Measurements from ENCODE around the gene SSR2. TPM values are rescaled to one million over a fixed set of nuclear protein-coding genes. Genes with fewer than 3 reads are reported as not detected.

SSR2 gene
- total and polyA plus RNA-seq, 7 donors: 115 to 338 (median 231) TPM

DNA sequence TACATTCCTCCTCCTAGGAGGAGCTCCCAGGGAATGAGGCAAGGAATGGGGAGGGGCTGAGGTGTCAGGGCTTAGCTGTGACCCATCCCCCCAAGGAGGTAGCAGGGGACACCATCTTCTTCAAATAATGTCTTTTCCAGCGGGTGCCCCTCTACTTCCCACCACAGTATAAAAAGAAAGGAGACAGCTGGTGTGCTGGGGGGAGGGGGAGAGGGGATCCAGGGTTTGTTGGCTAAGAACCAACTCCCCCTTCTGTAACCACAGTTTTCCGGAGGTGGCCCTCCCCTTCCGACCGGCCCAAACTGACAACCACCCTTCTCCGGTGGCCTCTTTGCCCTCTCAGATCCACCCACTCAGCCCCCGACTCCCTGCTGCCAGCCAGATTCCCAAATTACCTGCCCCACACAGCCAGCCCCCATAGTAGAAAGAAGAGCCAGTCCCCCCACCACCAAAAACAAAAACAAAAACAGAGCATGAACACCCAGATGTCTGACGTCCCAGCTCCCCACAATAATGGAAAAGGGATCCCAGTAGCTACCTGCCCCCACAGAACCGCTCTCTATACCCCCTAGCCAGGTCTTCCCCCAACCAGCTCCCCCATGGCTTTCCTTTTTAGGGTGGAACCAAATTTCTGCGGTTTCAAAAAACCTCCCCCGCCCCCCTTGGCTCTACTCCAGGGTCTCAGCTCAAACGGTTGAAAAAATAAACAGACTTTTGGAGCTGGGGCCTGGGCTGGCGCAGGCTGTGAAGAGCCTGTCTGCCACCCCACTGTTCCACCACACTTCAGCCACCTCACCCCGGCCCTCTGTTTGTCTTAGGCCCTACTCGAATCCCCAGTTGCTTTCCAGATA lies 44.5 kb downstream of the SSR2 start:
- intact Hi-C loops (cut with DNase I): no loop called here
- H3K27me3 ChIP-seq: no peaks in the 10 kb centered on the region
- 10 to 30% methylated on average over 14 of the region's 14 CpGs for WGBS, 2 donors
- H3K27ac ChIP-seq: peak overlapping the region; percentile 89 to 98 (median 92)
- peaks cover 0 to 86% (median 73%) of the 10 kb centered on the region in 4 donors for H3K4me1 ChIP-seq
- TF ChIP-seq EP300 (IDR thresholded peaks at IDR 0.05): no peak
- TF ChIP-seq, protein P1, sequence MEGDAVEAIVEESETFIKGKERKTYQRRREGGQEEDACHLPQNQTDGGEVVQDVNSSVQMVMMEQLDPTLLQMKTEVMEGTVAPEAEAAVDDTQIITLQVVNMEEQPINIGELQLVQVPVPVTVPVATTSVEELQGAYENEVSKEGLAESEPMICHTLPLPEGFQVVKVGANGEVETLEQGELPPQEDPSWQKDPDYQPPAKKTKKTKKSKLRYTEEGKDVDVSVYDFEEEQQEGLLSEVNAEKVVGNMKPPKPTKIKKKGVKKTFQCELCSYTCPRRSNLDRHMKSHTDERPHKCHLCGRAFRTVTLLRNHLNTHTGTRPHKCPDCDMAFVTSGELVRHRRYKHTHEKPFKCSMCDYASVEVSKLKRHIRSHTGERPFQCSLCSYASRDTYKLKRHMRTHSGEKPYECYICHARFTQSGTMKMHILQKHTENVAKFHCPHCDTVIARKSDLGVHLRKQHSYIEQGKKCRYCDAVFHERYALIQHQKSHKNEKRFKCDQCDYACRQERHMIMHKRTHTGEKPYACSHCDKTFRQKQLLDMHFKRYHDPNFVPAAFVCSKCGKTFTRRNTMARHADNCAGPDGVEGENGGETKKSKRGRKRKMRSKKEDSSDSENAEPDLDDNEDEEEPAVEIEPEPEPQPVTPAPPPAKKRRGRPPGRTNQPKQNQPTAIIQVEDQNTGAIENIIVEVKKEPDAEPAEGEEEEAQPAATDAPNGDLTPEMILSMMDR (IDR thresholded peaks at IDR 0.05): no peak
- TF ChIP-seq POLR2AphosphoS5 (IDR thresholded peaks at IDR 0.05): peak in 1 of 4 donors; percentile 25
- TF ChIP-seq POLR2A (IDR thresholded peaks at IDR 0.05): no peak
- no peaks in the 10 kb centered on the region for H3K9me3 ChIP-seq
- peak; percentile 89 for DNase-seq
- H3K4me3 ChIP-seq: peak overlapping the region; percentile 69 to 96 (median 84)
- H3K36me3 ChIP-seq: no peaks in the 10 kb centered on the region

DNA sequence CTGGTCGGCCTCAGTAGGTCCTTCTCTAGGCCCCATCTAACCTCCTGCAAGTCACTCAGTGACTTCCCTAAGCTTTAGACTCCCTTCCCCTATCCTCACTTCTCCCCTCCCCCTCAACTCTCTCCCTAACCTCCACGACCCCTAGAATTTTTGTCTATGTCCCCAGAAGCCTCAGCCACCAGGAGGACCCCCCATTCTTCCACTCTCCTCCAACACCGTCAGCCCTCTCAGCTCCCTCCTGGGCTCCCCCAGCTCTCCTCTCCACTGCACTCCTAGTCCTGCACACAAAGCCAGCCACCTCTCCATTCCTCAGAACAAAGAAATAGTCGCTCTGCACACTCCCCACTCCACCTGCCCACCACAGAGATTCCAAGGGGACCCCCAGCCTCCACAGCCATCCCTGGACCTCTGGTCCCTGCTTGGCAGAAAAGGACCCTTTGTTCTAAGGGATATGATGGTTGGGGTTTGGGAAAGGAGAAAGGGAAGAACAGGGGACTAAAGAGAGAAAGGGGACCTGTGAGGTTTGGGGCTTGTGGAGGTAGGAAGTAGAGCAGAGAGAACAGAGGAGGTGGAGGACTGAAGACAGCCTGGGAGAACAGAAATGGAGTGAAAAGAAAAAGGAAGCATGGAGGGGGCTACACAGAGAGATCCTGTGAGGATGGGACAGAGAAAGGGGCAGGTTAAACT lies 45.2 kb downstream of the SSR2 start:
- no peak for DNase-seq
- WGBS, 2 donors: 27 to 69% methylated on average over 4 of the region's 4 CpGs
- intact Hi-C loops (cut with DNase I): no loop called here
- H3K4me3 ChIP-seq: peak overlapping the region; percentile 69 to 96 (median 84)
- TF ChIP-seq POLR2AphosphoS5 (IDR thresholded peaks at IDR 0.05) (no peak), POLR2A (IDR thresholded peaks at IDR 0.05) (no peak), EP300 (IDR thresholded peaks at IDR 0.05) (no peak)
- TF ChIP-seq, protein P1 (IDR thresholded peaks at IDR 0.05): no peak
- H3K27me3 ChIP-seq: no peaks in the 10 kb centered on the region
- H3K4me1 ChIP-seq: peaks cover 0 to 86% (median 78%) of the 10 kb centered on the region in 4 donors
- no peaks in the 10 kb centered on the region for H3K9me3 ChIP-seq
- no peaks in the 10 kb centered on the region for H3K36me3 ChIP-seq
- H3K27ac ChIP-seq: peak overlapping the region; percentile 89 to 98 (median 92)

DNA sequence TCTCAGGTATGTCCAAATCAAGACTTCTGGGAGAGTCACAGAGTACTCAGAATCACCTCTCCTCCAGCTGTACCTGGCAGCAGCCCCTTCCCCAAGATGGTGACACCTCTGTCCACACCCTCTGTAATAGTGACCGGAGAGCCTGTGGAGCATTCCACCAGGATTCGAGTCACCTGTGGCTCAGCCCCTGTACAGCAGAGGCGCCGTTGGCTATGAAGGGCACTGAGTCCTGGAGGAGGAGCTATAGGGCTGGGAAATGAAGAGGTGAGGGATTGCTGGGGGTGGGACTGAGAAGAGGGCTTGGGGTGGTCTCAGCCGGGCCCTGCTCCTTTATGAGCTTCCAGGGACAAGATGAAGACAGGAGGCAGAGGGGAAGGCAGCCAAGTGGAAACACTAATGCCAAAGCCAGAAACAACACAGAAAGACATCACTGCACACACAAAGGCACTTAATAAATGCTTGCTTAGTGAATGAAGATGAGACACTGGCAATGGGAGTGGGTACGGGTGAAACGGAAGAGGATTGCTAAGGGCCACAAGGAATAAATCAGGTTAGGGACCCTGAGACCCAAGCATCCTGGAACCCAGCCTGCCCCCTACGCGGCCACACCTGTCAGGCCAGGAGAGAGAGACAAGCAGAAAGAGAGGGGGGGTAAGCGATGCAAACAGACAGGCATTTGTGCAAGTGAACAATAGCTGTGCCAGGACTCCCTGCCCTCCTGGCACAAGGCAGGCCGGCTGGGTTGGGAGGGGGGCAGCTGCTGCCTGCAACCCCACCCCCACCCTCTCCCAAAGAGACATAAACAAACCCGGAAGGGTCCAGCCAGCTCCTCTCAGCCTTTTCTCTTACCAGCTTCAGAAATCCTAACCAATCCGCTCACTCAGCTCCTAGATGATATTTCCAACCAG lies 46.3 kb downstream of the SSR2 start:
- TF ChIP-seq POLR2AphosphoS5 (IDR thresholded peaks at IDR 0.05) (no peak), POLR2A (IDR thresholded peaks at IDR 0.05) (no peak), EP300 (IDR thresholded peaks at IDR 0.05) (no peak)
- TF ChIP-seq, protein P1 (IDR thresholded peaks at IDR 0.05): no peak
- peaks cover 0 to 86% (median 79%) of the 10 kb centered on the region in 4 donors for H3K4me1 ChIP-seq
- intact Hi-C loops (cut with DNase I): no loop called here
- H3K36me3 ChIP-seq: no peaks in the 10 kb centered on the region
- peak overlapping the region in 2 of 4 donors; percentile 69 to 96 for H3K4me3 ChIP-seq
- 42 to 63% methylated on average over 13 of the region's 13 CpGs for WGBS, 2 donors
- H3K27me3 ChIP-seq: no peaks in the 10 kb centered on the region
- peak overlapping the region; percentile 89 to 98 (median 92) for H3K27ac ChIP-seq
- no peak for DNase-seq
- no peaks in the 10 kb centered on the region for H3K9me3 ChIP-seq

DNA sequence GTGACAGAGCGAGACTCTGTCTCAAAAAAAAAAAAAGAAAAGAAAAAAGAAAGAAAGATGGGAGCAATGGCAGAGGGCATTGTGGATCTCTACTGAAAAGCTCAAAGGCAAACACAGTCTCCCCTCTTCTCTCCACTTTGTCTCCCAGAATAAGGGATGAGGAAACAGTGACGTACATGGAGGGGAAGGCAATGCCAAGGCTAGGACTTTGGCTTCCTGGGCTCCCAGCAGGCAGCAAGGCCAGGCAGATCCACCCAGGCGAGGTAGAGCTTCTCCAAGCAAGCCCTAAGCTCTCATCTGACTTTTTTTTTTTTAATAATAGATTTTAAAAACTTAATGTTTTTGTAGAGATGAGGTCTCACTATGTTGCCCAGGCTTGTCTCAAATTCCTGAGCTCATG lies 47.0 kb downstream of the SSR2 start:
- no peaks in the 10 kb centered on the region for H3K27me3 ChIP-seq
- H3K4me1 ChIP-seq: peaks cover 0 to 86% (median 79%) of the 10 kb centered on the region in 4 donors
- no peak for TF ChIP-seq POLR2AphosphoS5 (IDR thresholded peaks at IDR 0.05)
- TF ChIP-seq POLR2A (IDR thresholded peaks at IDR 0.05): no peak
- TF ChIP-seq, protein P1 (IDR thresholded peaks at IDR 0.05): no peak
- no peak for TF ChIP-seq EP300 (IDR thresholded peaks at IDR 0.05)
- intact Hi-C loops (cut with DNase I): no loop called here
- H3K36me3 ChIP-seq: peaks cover 0 to 6% (median 0%) of the 10 kb centered on the region in 4 donors
- no peak overlapping the region for H3K4me3 ChIP-seq
- no peaks in the 10 kb centered on the region for H3K9me3 ChIP-seq
- DNase-seq: no peak
- 79 to 91% methylated on average over 3 of the region's 3 CpGs for WGBS, 2 donors
- H3K27ac ChIP-seq: peak overlapping the region; percentile 89 to 98 (median 92)
